BLaER1 (cell line): Measurements from ENCODE around the gene PCLAF.

Experiments used
- H3K27ac ChIP-seq: shearing (Covaris generic); formaldehyde crosslinking; 2 replicates; pipeline ENCODE4 v1.8.1; 2022
- H3K27me3 ChIP-seq: shearing (Covaris generic); formaldehyde crosslinking; 2 replicates; pipeline ENCODE4 v1.8.1; 2022
- H3K36me3 ChIP-seq: shearing (Covaris generic); formaldehyde crosslinking; 2 replicates; pipeline ENCODE4 v1.8.1; 2022
- H3K4me1 ChIP-seq: shearing (Covaris generic); formaldehyde crosslinking; 2 replicates; pipeline ENCODE4 v1.8.1; 2022
- H3K4me2 ChIP-seq: shearing (Covaris generic); formaldehyde crosslinking; 2 replicates; pipeline ENCODE4 v1.8.1; 2022
- H3K4me3 ChIP-seq: shearing (Covaris generic); formaldehyde crosslinking; 2 replicates; pipeline ENCODE4 v1.8.1; 2022
- H3K9ac ChIP-seq: shearing (Covaris generic); formaldehyde crosslinking; 2 replicates; pipeline ENCODE4 v1.8.1; 2022
- H3K9me3 ChIP-seq: shearing (Covaris generic); formaldehyde crosslinking; 2 replicates; pipeline ENCODE4 v1.8.1; 2022
- H4K20me1 ChIP-seq: shearing (Covaris generic); formaldehyde crosslinking; 2 replicates; pipeline ENCODE4 v1.8.1; 2022
- Cebpa-rat ChIP-seq: shearing (Covaris generic); IDR thresholded peaks from 2 replicates; pipeline ENCODE4 v1.8.1; 2022

The PCLAF gene

DNA sequence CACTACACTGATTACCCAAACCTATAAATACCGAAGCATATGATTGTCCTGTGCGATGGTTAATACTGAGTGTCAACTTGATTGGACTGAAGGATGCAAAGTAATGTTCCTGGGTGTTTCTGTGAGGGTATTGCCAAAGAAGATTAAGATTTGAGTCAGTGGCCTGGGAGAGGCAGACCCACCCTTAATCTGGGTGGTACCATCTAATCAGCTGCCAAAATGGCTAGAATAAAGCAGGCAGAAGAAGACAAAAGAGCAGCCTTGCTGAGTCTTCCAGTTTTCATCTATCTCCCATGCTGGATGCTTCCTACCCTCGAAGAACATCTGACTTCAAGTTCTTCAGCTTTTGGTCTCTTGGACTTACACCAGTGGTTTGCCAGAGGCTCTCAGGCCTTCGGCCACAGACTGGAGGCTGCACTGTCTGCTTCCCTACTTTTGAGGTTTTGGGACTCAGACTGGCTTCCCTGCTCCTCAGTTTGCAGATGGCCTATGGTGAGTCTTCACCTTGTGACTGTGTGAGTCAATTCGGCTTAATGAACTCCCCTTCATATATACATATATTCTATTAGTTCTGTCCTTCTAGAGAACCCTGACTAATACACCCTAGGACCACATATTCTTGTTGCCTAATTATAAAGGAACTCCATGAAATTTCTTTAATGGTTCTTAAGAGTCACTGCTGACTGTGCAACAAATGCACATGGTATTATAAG is 56.9 kb downstream of the PCLAF start:
- peaks cover 9% of the 10 kb centered on the region for H3K4me1 ChIP-seq
- no peak overlapping the region for H3K27ac ChIP-seq
- no peaks in the 10 kb centered on the region for H3K27me3 ChIP-seq
- no peak overlapping the region for H3K4me3 ChIP-seq
- peaks cover 12% of the 10 kb centered on the region; the same call in 1 of the 2 replicates for H4K20me1 ChIP-seq
- H3K9ac ChIP-seq = no peak overlapping the region
- H3K36me3 ChIP-seq = no peaks in the 10 kb centered on the region
- H3K9me3 ChIP-seq = no peaks in the 10 kb centered on the region
- H3K4me2 ChIP-seq = no peak overlapping the region
- TF ChIP-seq Cebpa-rat = no peak

DNA sequence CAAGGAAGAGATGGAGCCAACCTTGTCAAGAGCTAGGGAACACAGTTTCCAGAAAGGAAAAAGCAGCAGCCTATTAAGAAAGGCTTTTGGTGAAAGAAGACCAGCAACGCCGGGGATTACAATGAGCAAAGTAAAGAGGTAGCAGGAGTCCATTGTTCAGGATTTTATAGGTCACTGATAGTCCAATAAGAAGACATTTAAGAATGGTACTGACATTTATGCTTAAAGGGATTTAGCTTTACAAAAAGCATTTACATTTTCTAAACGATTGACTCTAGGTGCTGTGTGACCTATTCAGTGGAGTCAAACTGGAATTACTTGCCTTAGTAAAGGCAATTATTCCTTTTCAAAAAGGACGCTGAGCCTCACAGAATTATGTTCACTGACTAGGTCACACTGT is 66.0 kb downstream of the PCLAF start:
- no peak for TF ChIP-seq Cebpa-rat
- no peak overlapping the region for H3K27ac ChIP-seq
- H3K9ac ChIP-seq = no peak overlapping the region
- H3K4me3 ChIP-seq = no peak overlapping the region
- H3K9me3 ChIP-seq = 0 out of 2 replicates have a peak, but pooled peaks cover 5% of the 10 kb centered on the region
- no peak overlapping the region for H3K4me2 ChIP-seq
- peaks cover 29% of the 10 kb centered on the region for H4K20me1 ChIP-seq
- no peaks in the 10 kb centered on the region for H3K4me1 ChIP-seq
- no peaks in the 10 kb centered on the region for H3K27me3 ChIP-seq
- H3K36me3 ChIP-seq = no peaks in the 10 kb centered on the region

DNA sequence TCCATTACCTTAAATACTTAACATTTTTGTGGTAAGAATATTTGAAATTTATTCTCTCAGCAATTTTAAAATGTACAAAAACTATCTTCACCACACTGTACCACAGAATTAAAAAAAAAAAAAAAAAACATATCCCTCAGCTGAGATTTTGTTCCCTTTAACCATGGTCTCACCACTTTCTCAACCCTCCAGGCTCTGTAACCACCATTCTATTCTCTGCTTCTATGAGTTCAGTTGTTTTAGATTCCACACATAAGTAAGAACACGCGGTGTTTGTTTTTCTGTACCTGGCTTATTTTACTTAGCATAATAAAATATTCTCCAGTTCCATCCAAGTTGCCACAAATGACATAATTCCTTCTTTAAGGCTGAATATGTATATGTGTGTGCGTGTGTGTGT is 66.8 kb downstream of the PCLAF start:
- H3K36me3 ChIP-seq = no peaks in the 10 kb centered on the region
- H3K4me3 ChIP-seq = no peak overlapping the region
- H3K4me1 ChIP-seq = no peaks in the 10 kb centered on the region
- H3K27me3 ChIP-seq = no peaks in the 10 kb centered on the region
- no peak overlapping the region for H3K4me2 ChIP-seq
- H3K27ac ChIP-seq = no peak overlapping the region
- 0 out of 2 replicates have a peak, but pooled peaks cover 5% of the 10 kb centered on the region for H3K9me3 ChIP-seq
- TF ChIP-seq Cebpa-rat = no peak
- H3K9ac ChIP-seq = no peak overlapping the region
- peaks cover 29% of the 10 kb centered on the region for H4K20me1 ChIP-seq
